Measurements from ENCODE around the gene UBR3.

UBR3 gene

GRCh38 chr2:169961911-169962310, 134.7 kb downstream of the UBR3 start:
- no peak for DNase-seq

- DNase-seq: no peak
Observed at GRCh38 chr2:169963786-169964185, 136.5 kb downstream of the UBR3 start.

GRCh38 chr2:169964740-169965139, 137.5 kb downstream of the UBR3 start:
- DNase-seq: no peak

GRCh38 chr2:169965495-169965894, 138.2 kb downstream of the UBR3 start:
- no peak for DNase-seq

GRCh38 chr2:169966454-169966853, 139.2 kb downstream of the UBR3 start:
- no peak for DNase-seq

GRCh38 chr2:169968743-169969142, 141.5 kb downstream of the UBR3 start:
- no peak for DNase-seq

- no peak for DNase-seq
Observed at GRCh38 chr2:169975221-169975620, 148.0 kb downstream of the UBR3 start.

GRCh38 chr2:169976335-169976851, 149.1 kb downstream of the UBR3 start:
- DNase-seq: no peak

- DNase-seq: no peak
Observed at GRCh38 chr2:169977530-169977929, 150.3 kb downstream of the UBR3 start.

- DNase-seq: no peak
Observed at GRCh38 chr2:169978402-169979017, 151.3 kb downstream of the UBR3 start.

- DNase-seq: no peak
Observed at GRCh38 chr2:169979025-169979424, 151.8 kb downstream of the UBR3 start.

GRCh38 chr2:169980001-169980400, 152.7 kb downstream of the UBR3 start:
- DNase-seq: no peak

GRCh38 chr2:169980643-169981042, 153.4 kb downstream of the UBR3 start:
- no peak for DNase-seq

- no peak for DNase-seq
Observed at GRCh38 chr2:169982929-169983328, 155.7 kb downstream of the UBR3 start.

- DNase-seq: no peak
Observed at GRCh38 chr2:169983506-169983905, 156.3 kb downstream of the UBR3 start.

GRCh38 chr2:169984145-169984544, 156.9 kb downstream of the UBR3 start:
- DNase-seq: no peak

GRCh38 chr2:169994752-169995151, 167.5 kb downstream of the UBR3 start:
- no peak for DNase-seq

GRCh38 chr2:169997140-169997887, 170.1 kb downstream of the UBR3 start:
- no peak for DNase-seq

- no peak for DNase-seq
Observed at GRCh38 chr2:169999054-169999453, 171.8 kb downstream of the UBR3 start.

GRCh38 chr2:170002096-170002495, 174.8 kb downstream of the UBR3 start:
- DNase-seq: no peak

GRCh38 chr2:170005702-170006101, 178.4 kb downstream of the UBR3 start:
- no peak for DNase-seq

GRCh38 chr2:170006587-170007325, 179.5 kb downstream of the UBR3 start:
- no peak for DNase-seq

GRCh38 chr2:170009209-170009608, 182.0 kb downstream of the UBR3 start:
- DNase-seq: no peak

GRCh38 chr2:170012773-170013172, 185.5 kb downstream of the UBR3 start:
- no peak for DNase-seq
